GM19372 (cell line): Measurements from ENCODE around the gene GPR108.
"Not testable (repeated sequence)": the region's sequence is repeated elsewhere in the genome, so short reads cannot be mapped to it uniquely, and the experiment has no call there.

ENCODE experiments used
- ATAC-seq: cut with Tn5 transposase; IDR thresholded peaks from one replicate; pipeline ENCODE4 v1.9.1; 2021; ENCODE audit warnings: mild to moderate bottlenecking, low read depth, moderate library complexity; ENCODE audit not compliant: unreplicated experiment

Gene GPR108

GRCh38 chr19:6737284-6737872 is at the start of gene GPR108:
Gene GPR108 (minus strand): TSS chr19:6737580. CDS start chr19:6737576, 4 bp downstream.
- ATAC-seq = peak; percentile 73

- ATAC-seq = no peak
These were observed 41.8 kb upstream of the GPR108 start for GRCh38 chr19:6779206-6779605.

- no peak for ATAC-seq
These were observed 41.0 kb upstream of the GPR108 start for GRCh38 chr19:6778386-6778785.

DNA sequence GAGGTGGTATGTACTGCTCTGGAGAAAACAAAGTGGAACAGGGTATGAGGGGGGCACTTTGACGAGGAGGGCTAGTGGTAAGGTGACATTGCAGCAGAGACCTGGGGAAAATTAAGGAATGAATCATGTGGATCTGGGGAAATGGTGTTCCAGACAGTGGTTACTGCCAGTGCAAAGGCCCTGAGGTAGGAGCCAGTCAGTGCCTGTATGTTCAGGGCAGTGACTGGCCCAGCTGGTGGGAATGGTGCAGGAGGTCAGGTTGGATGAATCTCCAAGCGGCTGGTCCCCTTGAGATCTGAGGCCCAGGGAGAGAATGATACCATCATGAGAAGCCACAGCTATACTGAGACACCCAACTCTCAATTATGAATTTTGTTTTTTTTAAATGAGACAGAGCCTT is 40.1 kb upstream of the GPR108 start:
- ATAC-seq = no peak

DNA sequence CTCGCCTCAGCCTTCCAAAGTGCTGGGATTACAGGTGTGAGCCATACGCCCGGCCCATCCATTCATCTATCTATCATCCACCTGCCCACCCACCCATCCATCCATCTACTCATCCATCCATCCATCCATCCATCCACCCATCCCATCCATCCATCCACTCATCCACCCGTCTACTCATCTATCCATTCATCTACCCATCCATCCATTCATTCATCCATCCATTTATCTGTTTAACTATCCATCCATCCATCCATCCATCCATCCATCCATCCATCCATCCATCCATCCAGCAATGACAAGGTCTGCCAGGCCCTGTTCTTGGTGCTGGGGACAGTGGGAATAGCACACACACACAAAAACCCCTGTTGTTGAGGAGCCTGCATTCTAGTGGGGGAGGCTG is 39.6 kb upstream of the GPR108 start:
- ATAC-seq = no peak

GRCh38 chr19:6776045-6776444 is 38.7 kb upstream of the GPR108 start:
- not testable (repeated sequence) for ATAC-seq

DNA sequence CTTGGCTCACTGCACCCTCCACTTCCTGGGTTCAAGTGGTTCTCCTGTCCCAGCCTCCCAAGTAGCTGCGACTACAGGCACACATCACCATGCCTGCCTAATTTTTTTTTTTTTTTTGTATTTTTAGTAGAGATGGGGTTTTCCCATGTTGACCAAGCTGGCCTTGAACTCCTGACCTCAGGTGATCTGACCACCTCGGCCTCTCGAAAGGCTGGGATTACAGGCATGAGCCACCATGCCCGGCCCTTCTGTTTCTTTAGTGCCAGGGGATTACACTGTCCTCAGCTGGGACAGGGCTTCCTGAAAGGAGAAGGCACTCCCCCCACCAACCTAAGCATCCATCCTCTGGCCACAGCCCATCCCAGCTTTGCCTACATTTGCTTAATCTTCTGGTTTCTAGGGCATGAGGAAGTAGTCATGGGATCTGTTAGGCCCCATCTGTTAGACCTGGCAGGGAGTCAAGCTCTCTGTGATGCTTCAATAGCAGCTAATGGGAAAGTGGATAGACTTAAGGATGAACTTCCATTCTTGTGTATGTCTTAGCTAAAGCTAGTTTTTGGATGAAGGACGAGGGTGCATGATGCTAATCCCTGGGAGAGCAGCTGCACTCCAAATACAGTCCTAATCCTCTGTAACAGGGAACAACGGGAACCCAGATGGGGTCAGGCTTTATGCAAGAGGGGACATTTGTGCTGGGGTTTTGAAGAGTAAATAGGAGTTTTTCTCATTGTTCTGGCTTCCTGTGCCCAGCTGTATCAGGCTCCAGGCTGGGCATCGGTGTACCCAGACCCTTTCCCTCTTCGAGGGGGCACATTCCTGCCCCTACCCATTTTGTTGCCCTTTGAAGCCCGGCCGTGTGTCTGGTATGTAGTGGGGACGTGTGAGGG is 37.7 kb upstream of the GPR108 start:
- no peak for ATAC-seq

GRCh38 chr19:6773323-6773931 is 36.0 kb upstream of the GPR108 start:
- no peak for ATAC-seq

GRCh38 chr19:6772866-6773322 is 35.5 kb upstream of the GPR108 start:
- ATAC-seq = no peak

- no peak for ATAC-seq
These were observed 34.9 kb upstream of the GPR108 start, which contains the start of gene VAV1 for GRCh38 chr19:6772028-6772865. Gene VAV1 (plus strand): TSS chr19:6772708. CDS start chr19:6772808, 100 bp downstream.

GRCh38 chr19:6771648-6772027 is 34.3 kb upstream of the GPR108 start:
- not testable (repeated sequence) for ATAC-seq

DNA sequence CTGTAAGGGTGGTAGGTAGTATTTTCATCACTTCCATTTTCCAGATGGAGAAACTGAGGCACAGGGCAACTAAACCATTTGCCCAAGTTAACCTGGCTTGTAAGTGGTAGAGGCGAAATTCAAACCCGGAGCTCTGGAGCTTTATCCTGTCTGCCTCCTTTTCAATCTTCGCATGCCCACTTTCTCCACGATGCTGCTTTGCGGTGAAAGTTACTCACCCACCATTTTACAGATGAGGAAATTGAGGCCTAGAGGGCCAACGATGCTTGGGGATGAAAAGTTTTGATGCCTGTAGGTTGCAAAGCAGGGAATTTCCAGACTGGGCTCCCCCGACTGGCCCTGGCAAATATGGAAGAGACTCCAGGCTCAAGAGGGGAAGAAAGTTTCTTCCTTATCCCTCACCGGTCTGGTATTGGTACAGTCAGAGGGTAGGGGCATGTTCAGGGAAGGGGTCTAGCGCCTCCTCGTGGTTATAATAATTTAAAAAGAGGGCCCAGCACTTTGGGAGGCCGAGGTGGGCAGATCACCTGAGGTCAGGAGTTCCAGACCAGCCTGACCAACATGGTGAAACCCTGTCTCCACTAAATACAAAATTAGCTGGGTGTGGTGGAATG is 31.7 kb upstream of the GPR108 start:
- no peak for ATAC-seq

- ATAC-seq = no peak
These were observed 30.9 kb upstream of the GPR108 start for GRCh38 chr19:6768236-6768785.

GRCh38 chr19:6767357-6768235 is 30.2 kb upstream of the GPR108 start, which contains the start of gene SH2D3A:
Gene SH2D3A (minus strand): TSS chr19:6767435. CDS start chr19:6763748, 3,687 bp downstream.
- ATAC-seq = peak; percentile 70

DNA sequence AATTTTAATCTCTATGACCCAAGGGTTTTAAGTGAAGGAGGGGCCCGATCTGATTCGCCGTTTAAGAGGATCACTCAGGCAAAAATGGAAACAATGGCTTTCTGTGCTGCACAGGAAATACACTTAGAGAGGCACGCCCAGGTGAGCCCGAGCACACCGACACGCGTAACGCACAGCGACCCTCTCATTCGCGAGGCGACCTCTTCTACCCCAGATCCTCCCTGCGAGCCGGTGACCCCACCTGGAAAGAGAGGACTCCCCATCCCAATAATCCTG is 29.6 kb upstream of the GPR108 start:
- peak; percentile 32 for ATAC-seq

- no peak for ATAC-seq
These were observed 29.1 kb upstream of the GPR108 start for GRCh38 chr19:6766357-6767080.

DNA sequence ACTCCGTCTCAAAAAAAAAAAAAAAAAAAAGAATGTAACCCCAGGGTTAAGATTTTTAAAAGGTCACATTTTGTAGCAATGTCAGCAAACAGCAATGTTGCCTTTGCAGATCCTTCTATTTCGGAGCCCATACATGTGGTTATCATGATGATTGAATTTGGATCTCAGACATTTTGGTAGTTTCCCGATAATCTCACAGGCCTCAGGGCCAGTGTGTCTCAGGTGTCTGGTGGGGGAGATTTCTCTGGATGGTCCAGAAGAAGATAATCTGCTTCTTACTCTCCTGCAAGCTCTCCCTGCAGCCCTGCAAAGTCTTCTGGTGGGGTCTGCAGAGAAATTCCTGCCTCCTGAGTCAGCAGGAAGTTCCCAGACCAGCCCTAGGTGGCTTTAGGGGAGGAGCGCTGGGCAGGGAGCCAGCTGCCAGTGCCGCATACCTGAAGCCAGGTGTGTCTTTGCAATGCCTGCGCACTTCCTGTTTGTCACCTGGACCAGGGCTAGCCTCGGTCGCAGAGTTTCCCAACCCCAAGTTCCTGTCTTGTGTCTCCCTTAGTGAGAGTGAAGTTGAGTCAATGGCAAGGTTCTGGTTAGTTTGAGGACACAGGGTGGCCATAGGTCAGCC is 28.5 kb upstream of the GPR108 start:
- no peak for ATAC-seq
